GM06990 (cell line): ENCODE measurements around the gene APC2.

ENCODE experiments used
- DNase-seq: peaks from one replicate; pipeline ENCODE4 v3.0.0-alpha.2; 2011; ENCODE audit not compliant: insufficient read length; ENCODE audit errors: extremely low read depth
- H3K27me3 ChIP-seq: replicated peaks from 2 replicates; pipeline ENCODE4 v1.6.0; 2011; ENCODE audit warnings: low read length; ENCODE audit not compliant: control insufficient read depth, insufficient read depth
- H3K36me3 ChIP-seq: 2 replicates; pipeline ENCODE4 v1.5.1; 2011; ENCODE audit warnings: low read length; ENCODE audit not compliant: control insufficient read depth, insufficient read depth
- H3K4me3 ChIP-seq: replicated peaks from 2 replicates; pipeline ENCODE4 v1.5.1; 2011; ENCODE audit warnings: low read depth, mild to moderate bottlenecking, control low read depth, low read length
- CTCF ChIP-seq: IDR thresholded peaks from 2 replicates; pipeline ENCODE4 v1.5.1; 2011; ENCODE audit warnings: low read length, control low read depth, mild to moderate bottlenecking, inconsistent platforms; ENCODE audit not compliant: insufficient read depth, poor library complexity, severe bottlenecking

APC2 gene

GRCh38 chr19:1441677-1442438 is 8.1 kb upstream of the APC2 start:
- Histone ChIP-seq H3K4me3 (no peak overlapping the region), H3K27me3 (no peaks in the 10 kb centered on the region), H3K36me3 (peaks cover 26% of the 10 kb centered on the region)
- DNase-seq, result no peak
- no peak for TF ChIP-seq CTCF

DNA sequence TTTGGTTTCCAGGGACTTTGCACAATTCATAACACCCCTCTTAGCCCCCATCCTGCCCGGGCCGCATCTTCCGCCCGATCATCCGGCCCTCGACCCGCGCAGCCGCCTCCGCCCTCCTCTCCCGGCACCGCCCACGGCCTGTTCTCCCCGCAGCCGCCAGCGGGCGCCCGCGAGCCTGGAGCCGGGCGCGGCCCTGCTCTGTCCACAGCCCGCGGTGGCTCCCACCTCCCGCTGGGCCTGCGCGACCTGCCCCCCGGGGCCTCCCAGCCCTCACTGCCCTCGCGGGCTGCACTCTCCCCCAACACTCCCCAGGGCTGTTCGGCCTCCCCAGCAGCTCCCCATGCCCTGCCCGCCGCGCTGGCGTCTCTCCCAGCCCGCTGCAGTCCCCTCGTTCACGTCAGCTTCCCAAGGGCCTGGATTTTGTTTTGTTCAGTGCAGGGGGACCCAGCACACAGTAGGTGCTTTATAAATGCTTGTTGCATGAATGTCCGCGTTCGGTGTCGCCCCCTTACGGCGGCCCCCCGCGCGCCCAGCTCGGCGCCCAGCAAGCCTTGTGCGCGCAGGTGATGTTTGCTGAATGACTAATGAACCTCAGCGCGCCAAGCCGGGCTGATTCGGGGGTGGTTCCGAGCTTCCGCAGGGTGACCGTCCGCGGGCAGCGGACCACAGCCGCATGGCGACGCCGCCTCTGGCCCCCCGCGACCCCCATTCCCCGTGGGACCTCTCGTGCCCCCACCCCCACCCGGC is 4.6 kb upstream of the APC2 start:
- H3K27me3 ChIP-seq, result peaks cover 2% of the 10 kb centered on the region
- TF ChIP-seq CTCF, result peak; percentile 31
- peaks cover 17% of the 10 kb centered on the region for H3K36me3 ChIP-seq
- peak; percentile 82 for DNase-seq
- peak overlapping the region; percentile 47 for H3K4me3 ChIP-seq

- peaks cover 10% of the 10 kb centered on the region for H3K36me3 ChIP-seq
- TF ChIP-seq CTCF, result no peak
- no peak overlapping the region for H3K4me3 ChIP-seq
- DNase-seq, result no peak
- H3K27me3 ChIP-seq, result peaks cover 5% of the 10 kb centered on the region
Measured at GRCh38 chr19:1445932-1446712, 3.8 kb upstream of the APC2 start.

GRCh38 chr19:1446713-1447481 is 3.0 kb upstream of the APC2 start:
- no peak overlapping the region for H3K4me3 ChIP-seq
- H3K27me3 ChIP-seq, result peaks cover 5% of the 10 kb centered on the region
- TF ChIP-seq CTCF, result no peak
- H3K36me3 ChIP-seq, result peaks cover 6% of the 10 kb centered on the region
- no peak for DNase-seq

GRCh38 chr19:1447504-1447903 is 2.4 kb upstream of the APC2 start:
- H3K4me3 ChIP-seq, result no peak overlapping the region
- H3K27me3 ChIP-seq, result peaks cover 5% of the 10 kb centered on the region
- peaks cover 4% of the 10 kb centered on the region for H3K36me3 ChIP-seq
- DNase-seq, result no peak
- no peak for TF ChIP-seq CTCF
